Calu3 (cell line): ENCODE measurements around the gene EDC3. TPM values are rescaled to one million over a fixed set of nuclear protein-coding genes. Genes with fewer than 3 reads are reported as not detected.

Source experiments
- BruUV-seq: library from RNA; stranded (reverse); fragments of 400-500 nt; replicated peaks from 2 replicates; lab custom pipeline; 2021; lab: Mats Ljungman, UMichigan
- CTCF ChIA-PET: fragments of 300-600 bp; sonication (Branson Sonifier 250); formaldehyde crosslinking; loops from one replicate; lab custom pipeline; 2022; ENCODE audit warnings: antibody characterized with exemption; lab: Charles Lee
- DNase-seq: peaks from one replicate; pipeline ENCODE4 v3.0.0; 2022
- H3K27ac Mint-ChIP-seq: one replicate; pipeline ENCODE4 v1.8.0; 2022; ENCODE audit warnings: mixed read lengths; ENCODE audit not compliant: unreplicated experiment
- H3K27me3 Mint-ChIP-seq: one replicate; pipeline ENCODE4 v1.8.0; 2022; ENCODE audit warnings: mixed read lengths; ENCODE audit not compliant: unreplicated experiment
- H3K36me3 Mint-ChIP-seq: one replicate; pipeline ENCODE4 v1.8.0; 2022; ENCODE audit warnings: mild to moderate bottlenecking, moderate library complexity, mixed read lengths; ENCODE audit not compliant: insufficient read depth, unreplicated experiment
- H3K4me1 Mint-ChIP-seq: one replicate; pipeline ENCODE4 v1.8.0; 2022; ENCODE audit warnings: mild to moderate bottlenecking, low read depth, mixed read lengths; ENCODE audit not compliant: unreplicated experiment
- H3K4me3 Mint-ChIP-seq: one replicate; pipeline ENCODE4 v1.8.0; 2022; ENCODE audit warnings: mild to moderate bottlenecking, low read depth, moderate library complexity, mixed read lengths; ENCODE audit not compliant: unreplicated experiment
- H3K9me3 Mint-ChIP-seq: one replicate; pipeline ENCODE4 v1.8.0; 2022; ENCODE audit warnings: low read depth, mixed read lengths; ENCODE audit not compliant: unreplicated experiment
- CTCF ChIP-seq: fragments of 200-600 bp; IDR thresholded peaks from one replicate; pipeline ENCODE4 v1.8.0; 2022; ENCODE audit warnings: antibody characterized with exemption; ENCODE audit not compliant: unreplicated experiment
- intact Hi-C: fragments of 100-400 bp; cut with micrococcal nuclease; formaldehyde crosslinking; loops from one replicate; pipeline ENCODE4 v1.10.0; 2022; ENCODE audit not compliant: unreplicated experiment
- total RNA-seq: library from RNA; stranded (reverse); gene quantifications from 2 replicates; pipeline ENCODE4 v1.2.3, GENCODE V29; 2022

EDC3 gene
- total RNA-seq, 1 experiment from 2014 or later: 70.1 TPM

- no peaks in the 10 kb centered on the region for H3K9me3 Mint-ChIP-seq
- H3K27ac Mint-ChIP-seq: no peak overlapping the region
- peaks cover 73% of the 10 kb centered on the region for H3K27me3 Mint-ChIP-seq
- peaks cover 26% of the 10 kb centered on the region for H3K36me3 Mint-ChIP-seq
- TF ChIP-seq CTCF: no peak
- CTCF ChIA-PET: interaction anchor here (0.9 to 1.4 kb wide), 2 partner anchors 10 to 65 kb away, joined by 3 read pairs; no protein-coding TSS in a partner anchor
- intact Hi-C loops: loop anchor here (5.0 kb wide), 1 partner anchor 64 kb away; no protein-coding TSS in a partner anchor
- no peak overlapping the region for H3K4me3 Mint-ChIP-seq
- no peak for DNase-seq
- H3K4me1 Mint-ChIP-seq: no peaks in the 10 kb centered on the region
- BruUV-seq: no TSS peak
Measured at GRCh38 chr15:74611341-74611740, 84.5 kb downstream of the EDC3 start.

GRCh38 chr15:74610302-74610951 is 85.4 kb downstream of the EDC3 start:
- no peak for DNase-seq
- H3K9me3 Mint-ChIP-seq: no peaks in the 10 kb centered on the region
- no peaks in the 10 kb centered on the region for H3K4me1 Mint-ChIP-seq
- H3K4me3 Mint-ChIP-seq: no peak overlapping the region
- intact Hi-C loops: loop anchor here (5.0 kb wide), 1 partner anchor 63 kb away; no protein-coding TSS in a partner anchor
- peaks cover 74% of the 10 kb centered on the region for H3K27me3 Mint-ChIP-seq
- CTCF ChIA-PET: interaction anchor here (0.9 to 1.4 kb wide), 2 partner anchors 11 to 64 kb away, joined by 3 read pairs; no protein-coding TSS in a partner anchor
- no peak overlapping the region for H3K27ac Mint-ChIP-seq
- H3K36me3 Mint-ChIP-seq: peaks cover 17% of the 10 kb centered on the region
- TF ChIP-seq CTCF: no peak
- BruUV-seq: no TSS peak

GRCh38 chr15:74609938-74610301 is 85.9 kb downstream of the EDC3 start:
- BruUV-seq: no TSS peak
- no peak for TF ChIP-seq CTCF
- Mint-ChIP-seq H3K4me1 (no peaks in the 10 kb centered on the region), H3K4me3 (no peak overlapping the region), H3K27ac (no peak overlapping the region), H3K9me3 (no peaks in the 10 kb centered on the region), H3K36me3 (peaks cover 12% of the 10 kb centered on the region), H3K27me3 (peaks cover 74% of the 10 kb centered on the region)
- intact Hi-C loops: loop anchor here (5.0 kb wide), 1 partner anchor 63 kb away; no protein-coding TSS in a partner anchor
- CTCF ChIA-PET: no interaction called here
- no peak for DNase-seq

GRCh38 chr15:74608786-74609185 is 87.0 kb downstream of the EDC3 start:
- no peak for TF ChIP-seq CTCF
- intact Hi-C loops: no loop called here
- Mint-ChIP-seq H3K9me3 (no peaks in the 10 kb centered on the region), H3K4me1 (no peaks in the 10 kb centered on the region), H3K36me3 (peaks cover under 1% of the 10 kb centered on the region), H3K27ac (no peak overlapping the region), H3K4me3 (no peak overlapping the region), H3K27me3 (peaks cover 74% of the 10 kb centered on the region)
- no TSS peak for BruUV-seq
- CTCF ChIA-PET: no interaction called here
- no peak for DNase-seq
